Endothelial cell of umbilical vein (primary cell): ENCODE results near the gene PARP8. TPM values are rescaled to one million over a fixed set of nuclear protein-coding genes. Genes with fewer than 3 reads are reported as not detected.

ENCODE experiments used
- BruUV-seq: library from RNA; stranded (reverse); fragments of 400-500 nt; replicated peaks from 2 replicates; lab custom pipeline; 2021; lab: Mats Ljungman, UMichigan
- CTCF ChIA-PET: fragments of 300-600, 350-600 bp; sonication (Branson Sonifier 250); formaldehyde crosslinking; loops from one replicate; lab custom pipeline; 2021; ENCODE audit warnings: antibody characterized with exemption, inconsistent platforms; lab: Charles Lee
- POLR2A ChIA-PET: fragments of 300-600, 350-600 bp; sonication (Branson Sonifier 250); formaldehyde crosslinking; loops from one replicate; lab custom pipeline; 2021; ENCODE audit warnings: antibody characterized with exemption, inconsistent platforms; lab: Charles Lee
- DNase-seq: peaks from one replicate; pipeline ENCODE4 v3.0.0-alpha.2; 2011; ENCODE audit warnings: low read depth, low spot score
- FAIRE-seq: peaks from 2 replicates; lab custom pipeline; 2011; peaks lifted over from hg19 to GRCh38; lab: Jason Lieb, UNC
- H2AFZ ChIP-seq: 2 replicates; pipeline ENCODE4 v1.6.0; 2012; ENCODE audit warnings: low read depth, low read length, control low read depth, inconsistent platforms
- H3K27ac ChIP-seq: 2 replicates; pipeline ENCODE4 v1.5.1; 2011; ENCODE audit warnings: low read depth, mild to moderate bottlenecking, control low read depth, low read length, moderate library complexity; ENCODE audit not compliant: insufficient read depth
- H3K27me3 ChIP-seq, 2 experiments: 2 replicates each; pipeline versions ENCODE4 v1.6.0 to v1.6.1; 2011; ENCODE audit warnings: low read length in 2 of 2, mixed read lengths in 1 of 2; ENCODE audit not compliant: control insufficient read depth in 2 of 2, insufficient read depth in 2 of 2
- H3K36me3 ChIP-seq, 2 experiments: 2 replicates in 1 of 2; 3 replicates in 1 of 2; pipeline ENCODE4 v1.5.1; 2011; ENCODE audit warnings: low read length in 2 of 2, mild to moderate bottlenecking in 1 of 2, moderate library complexity in 1 of 2; ENCODE audit not compliant: control insufficient read depth in 2 of 2, insufficient read depth in 2 of 2; ENCODE audit errors: extremely low read depth in 1 of 2
- H3K4me1 ChIP-seq: 3 replicates; pipeline ENCODE4 v1.5.1; 2011; ENCODE audit warnings: mild to moderate bottlenecking, low read length; ENCODE audit not compliant: control insufficient read depth, insufficient read depth; ENCODE audit errors: extremely low read depth
- H3K4me2 ChIP-seq: 2 replicates; pipeline ENCODE4 v1.6.1; 2011; ENCODE audit warnings: low read length, control low read depth, mixed read lengths; ENCODE audit not compliant: insufficient read depth
- H3K4me3 ChIP-seq, 3 experiments: fragments of 200-600 bp in 1 of 3; sonication (generic), shearing (Covaris generic) in 1 of 3; replicated peaks in 1 of 3; 2 replicates each; pipeline ENCODE4 v1.5.1; 2011 to 2016; ENCODE audit warnings: control low read depth in 3 of 3, low read length in 3 of 3, mild to moderate bottlenecking in 2 of 3, inconsistent platforms in 1 of 3, low read depth in 1 of 3, moderate library complexity in 1 of 3; ENCODE audit not compliant: insufficient read depth in 1 of 3
- H3K79me2 ChIP-seq: 2 replicates; pipeline ENCODE4 v1.6.0; 2012; ENCODE audit warnings: low read length, inconsistent platforms; ENCODE audit not compliant: control insufficient read depth, insufficient read depth
- H3K9ac ChIP-seq: replicated peaks from 2 replicates; pipeline ENCODE3; 2011; ENCODE audit warnings: low read length, control low read depth; ENCODE audit not compliant: insufficient read depth; ENCODE audit errors: extremely low read depth
- H3K9me1 ChIP-seq: replicated peaks from 3 replicates; pipeline ENCODE4 v1.6.0; 2011; ENCODE audit warnings: mild to moderate bottlenecking, low read length; ENCODE audit not compliant: control insufficient read depth, insufficient read depth; ENCODE audit errors: extremely low read depth
- H3K9me3 ChIP-seq: replicated peaks from 2 replicates; pipeline ENCODE4 v1.5.1; 2012; ENCODE audit warnings: low read length, inconsistent platforms; ENCODE audit not compliant: control insufficient read depth, insufficient read depth
- H4K20me1 ChIP-seq: replicated peaks from 2 replicates; pipeline ENCODE3; 2011; ENCODE audit warnings: mild to moderate bottlenecking, low read length; ENCODE audit not compliant: control insufficient read depth, insufficient read depth; ENCODE audit errors: extremely low read depth
- EZH2 ChIP-seq: IDR thresholded peaks from 2 replicates; pipeline ENCODE4 v1.6.1; 2012; ENCODE audit warnings: borderline replicate concordance, low read depth, mild to moderate bottlenecking, moderate library complexity, low read length, inconsistent platforms; ENCODE audit not compliant: severe bottlenecking
- FOS ChIP-seq: IDR thresholded peaks from 2 replicates; pipeline ENCODE4 v1.6.1; 2011; ENCODE audit warnings: mild to moderate bottlenecking, low read length, moderate library complexity, borderline replicate concordance; ENCODE audit not compliant: insufficient read depth
- GATA2 ChIP-seq: IDR thresholded peaks from 2 replicates; pipeline ENCODE4 v1.7.0; 2011; ENCODE audit warnings: low read depth, mild to moderate bottlenecking, moderate library complexity, mixed read lengths, low read length; ENCODE audit not compliant: insufficient read length, insufficient read depth
- JUN ChIP-seq: IDR thresholded peaks from 2 replicates; pipeline ENCODE4 v1.6.1; 2011; ENCODE audit warnings: borderline replicate concordance, low read depth; ENCODE audit not compliant: insufficient read length, insufficient read depth
- MYC ChIP-seq: IDR thresholded peaks from one replicate; pipeline ENCODE4 v1.6.1; 2011; ENCODE audit warnings: mild to moderate bottlenecking, low read depth, low read length
- POLR2A ChIP-seq: IDR thresholded peaks from 2 replicates; pipeline ENCODE4 v1.6.1; 2012; ENCODE audit warnings: low read depth, mild to moderate bottlenecking, control low read depth, low read length
- POLR2AphosphoS5 ChIP-seq: IDR thresholded peaks from 2 replicates; pipeline ENCODE4 v1.6.1; 2012; ENCODE audit warnings: low read depth, mild to moderate bottlenecking, control low read depth, low read length, moderate library complexity; ENCODE audit not compliant: insufficient read depth
- dilution Hi-C: fragments of 300-500 bp; cut with MboI; formaldehyde crosslinking; loops from one replicate; pipeline ENCODE4 v1.15.0; 2019; ENCODE audit warnings: low sequenced_read_pairs; ENCODE audit not compliant: extremely low pct_ligation_motif_present
- intact Hi-C: fragments of 100-400 bp; cut with micrococcal nuclease; formaldehyde crosslinking; loops from one replicate; pipeline ENCODE4 v1.10.0; 2022
- polyA plus RNA-seq, 4 experiments: library from polyadenylated mRNA; depleted of rRNA in 3 of 4; stranded (reverse) in 3 of 4; unstranded in 1 of 4; fragments of >200 nt; gene quantifications; 2 replicates each; pipeline versions ENCODE4 v1.2.1 to v1.2.3, GENCODE V29; 2011 to 2012; ENCODE audit warnings: missing spikeins in 1 of 4
- total RNA-seq: library from RNA; stranded (reverse); gene quantifications from 2 replicates; pipeline ENCODE4 v1.2.3, GENCODE V29; 2021
- TF ChIP-seq, protein P1 (sequence below): IDR thresholded peaks from 2 replicates; pipeline ENCODE4 v1.6.1; 2011; ENCODE audit not compliant: insufficient read depth, insufficient read length
- TF ChIP-seq, protein P2 (sequence below), 2 donors: IDR thresholded peaks; 1 replicate in 1 of 2; 2 replicates in 1 of 2; pipeline ENCODE4 v1.5.1; 2011; ENCODE audit warnings: low read length in 2 of 2, mild to moderate bottlenecking in 2 of 2, moderate library complexity in 2 of 2, control low read depth in 1 of 2, inconsistent platforms in 1 of 2, low read depth in 1 of 2; ENCODE audit not compliant: insufficient read depth in 1 of 2; ENCODE audit errors: extremely low read depth in 1 of 2

The PARP8 gene
- total and polyA plus RNA-seq, 2 donors (not counting 3 experiments of a cell fraction or from before 2014, with no cell fraction given): 0.03 to 0.60 TPM

DNA sequence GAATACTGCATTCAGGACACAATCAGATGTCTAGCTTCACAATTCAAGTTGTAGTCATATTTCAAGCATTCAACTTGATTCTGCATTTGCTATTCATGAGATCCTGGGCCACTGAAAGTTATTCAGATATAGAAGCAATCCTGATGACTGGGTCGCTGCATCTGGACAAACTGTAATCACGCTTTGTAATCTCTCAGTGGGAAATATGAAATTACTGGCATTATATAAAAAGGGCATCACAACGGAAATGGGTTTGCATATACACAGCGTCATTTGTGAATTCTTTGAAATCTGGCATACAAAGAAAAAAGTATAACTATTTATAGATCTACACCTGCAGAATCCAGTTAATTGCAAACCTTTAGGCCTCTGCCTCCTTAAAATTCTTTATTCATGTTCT, 102.2 kb downstream of the PARP8 start:
- no TSS peak for BruUV-seq
- intact Hi-C loops: no loop called here
- TF ChIP-seq POLR2A: no peak
- TF ChIP-seq, protein P1, sequence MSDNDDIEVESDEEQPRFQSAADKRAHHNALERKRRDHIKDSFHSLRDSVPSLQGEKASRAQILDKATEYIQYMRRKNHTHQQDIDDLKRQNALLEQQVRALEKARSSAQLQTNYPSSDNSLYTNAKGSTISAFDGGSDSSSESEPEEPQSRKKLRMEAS: no peak
- TF ChIP-seq POLR2AphosphoS5: no peak
- TF ChIP-seq GATA2: no peak
- TF ChIP-seq EZH2: no peak
- no peak for TF ChIP-seq FOS
- no peak for TF ChIP-seq JUN
- no peak for TF ChIP-seq MYC
- TF ChIP-seq, protein P2, sequence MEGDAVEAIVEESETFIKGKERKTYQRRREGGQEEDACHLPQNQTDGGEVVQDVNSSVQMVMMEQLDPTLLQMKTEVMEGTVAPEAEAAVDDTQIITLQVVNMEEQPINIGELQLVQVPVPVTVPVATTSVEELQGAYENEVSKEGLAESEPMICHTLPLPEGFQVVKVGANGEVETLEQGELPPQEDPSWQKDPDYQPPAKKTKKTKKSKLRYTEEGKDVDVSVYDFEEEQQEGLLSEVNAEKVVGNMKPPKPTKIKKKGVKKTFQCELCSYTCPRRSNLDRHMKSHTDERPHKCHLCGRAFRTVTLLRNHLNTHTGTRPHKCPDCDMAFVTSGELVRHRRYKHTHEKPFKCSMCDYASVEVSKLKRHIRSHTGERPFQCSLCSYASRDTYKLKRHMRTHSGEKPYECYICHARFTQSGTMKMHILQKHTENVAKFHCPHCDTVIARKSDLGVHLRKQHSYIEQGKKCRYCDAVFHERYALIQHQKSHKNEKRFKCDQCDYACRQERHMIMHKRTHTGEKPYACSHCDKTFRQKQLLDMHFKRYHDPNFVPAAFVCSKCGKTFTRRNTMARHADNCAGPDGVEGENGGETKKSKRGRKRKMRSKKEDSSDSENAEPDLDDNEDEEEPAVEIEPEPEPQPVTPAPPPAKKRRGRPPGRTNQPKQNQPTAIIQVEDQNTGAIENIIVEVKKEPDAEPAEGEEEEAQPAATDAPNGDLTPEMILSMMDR (IDR thresholded peaks at IDR 0.05; ENCODE audit: extremely low read depth in 1 of 2, insufficient read depth in 1 of 2, low read depth in 1 of 2, low read length in 2 of 2): no peak

More for the DNA sequence above, 102.2 kb downstream of the PARP8 start:
- no peak for DNase-seq
- Histone ChIP-seq H3K36me3 (no peaks in the 10 kb centered on the region), H3K27ac (no peak overlapping the region), H3K27me3 (no peaks in the 10 kb centered on the region), H3K4me1 (no peaks in the 10 kb centered on the region), H3K4me2 (no peak overlapping the region), H3K9ac (no peak overlapping the region), H3K4me3 (no peak overlapping the region), H3K9me1 (no peaks in the 10 kb centered on the region), H4K20me1 (no peaks in the 10 kb centered on the region), H3K79me2 (no peaks in the 10 kb centered on the region), H2AFZ (no peak overlapping the region), H3K9me3 (peaks cover 2% of the 10 kb centered on the region)
- dilution Hi-C loops: no loop called here
- CTCF ChIA-PET: no interaction called here
- no peak for FAIRE-seq
- POLR2A ChIA-PET: no interaction called here
